NCI-H2171 treated with DMSO at 0.1 percent for 48 hours (cell line): Measurements from ENCODE around the gene BTBD7.
A peak's percentile ranks its signal among the peaks of the same experiment; 100 is the strongest.
"Not testable (repeated sequence)": the region's sequence is repeated elsewhere in the genome, so short reads cannot be mapped to it uniquely, and the experiment has no call there.

Source experiments
- DNase-seq: peaks from one replicate; lab custom pipeline; 2025; lab: John Stamatoyannopoulos, UW

The BTBD7 gene, protein sequence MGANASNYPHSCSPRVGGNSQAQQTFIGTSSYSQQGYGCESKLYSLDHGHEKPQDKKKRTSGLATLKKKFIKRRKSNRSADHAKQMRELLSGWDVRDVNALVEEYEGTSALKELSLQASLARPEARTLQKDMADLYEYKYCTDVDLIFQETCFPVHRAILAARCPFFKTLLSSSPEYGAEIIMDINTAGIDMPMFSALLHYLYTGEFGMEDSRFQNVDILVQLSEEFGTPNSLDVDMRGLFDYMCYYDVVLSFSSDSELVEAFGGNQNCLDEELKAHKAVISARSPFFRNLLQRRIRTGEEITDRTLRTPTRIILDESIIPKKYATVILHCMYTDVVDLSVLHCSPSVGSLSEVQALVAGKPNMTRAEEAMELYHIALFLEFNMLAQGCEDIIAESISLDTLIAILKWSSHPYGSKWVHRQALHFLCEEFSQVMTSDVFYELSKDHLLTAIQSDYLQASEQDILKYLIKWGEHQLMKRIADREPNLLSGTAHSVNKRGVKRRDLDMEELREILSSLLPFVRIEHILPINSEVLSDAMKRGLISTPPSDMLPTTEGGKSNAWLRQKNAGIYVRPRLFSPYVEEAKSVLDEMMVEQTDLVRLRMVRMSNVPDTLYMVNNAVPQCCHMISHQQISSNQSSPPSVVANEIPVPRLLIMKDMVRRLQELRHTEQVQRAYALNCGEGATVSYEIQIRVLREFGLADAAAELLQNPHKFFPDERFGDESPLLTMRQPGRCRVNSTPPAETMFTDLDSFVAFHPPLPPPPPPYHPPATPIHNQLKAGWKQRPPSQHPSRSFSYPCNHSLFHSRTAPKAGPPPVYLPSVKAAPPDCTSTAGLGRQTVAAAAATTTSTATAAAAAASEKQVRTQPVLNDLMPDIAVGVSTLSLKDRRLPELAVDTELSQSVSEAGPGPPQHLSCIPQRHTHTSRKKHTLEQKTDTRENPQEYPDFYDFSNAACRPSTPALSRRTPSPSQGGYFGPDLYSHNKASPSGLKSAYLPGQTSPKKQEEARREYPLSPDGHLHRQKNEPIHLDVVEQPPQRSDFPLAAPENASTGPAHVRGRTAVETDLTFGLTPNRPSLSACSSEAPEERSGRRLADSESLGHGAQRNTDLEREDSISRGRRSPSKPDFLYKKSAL

DNA sequence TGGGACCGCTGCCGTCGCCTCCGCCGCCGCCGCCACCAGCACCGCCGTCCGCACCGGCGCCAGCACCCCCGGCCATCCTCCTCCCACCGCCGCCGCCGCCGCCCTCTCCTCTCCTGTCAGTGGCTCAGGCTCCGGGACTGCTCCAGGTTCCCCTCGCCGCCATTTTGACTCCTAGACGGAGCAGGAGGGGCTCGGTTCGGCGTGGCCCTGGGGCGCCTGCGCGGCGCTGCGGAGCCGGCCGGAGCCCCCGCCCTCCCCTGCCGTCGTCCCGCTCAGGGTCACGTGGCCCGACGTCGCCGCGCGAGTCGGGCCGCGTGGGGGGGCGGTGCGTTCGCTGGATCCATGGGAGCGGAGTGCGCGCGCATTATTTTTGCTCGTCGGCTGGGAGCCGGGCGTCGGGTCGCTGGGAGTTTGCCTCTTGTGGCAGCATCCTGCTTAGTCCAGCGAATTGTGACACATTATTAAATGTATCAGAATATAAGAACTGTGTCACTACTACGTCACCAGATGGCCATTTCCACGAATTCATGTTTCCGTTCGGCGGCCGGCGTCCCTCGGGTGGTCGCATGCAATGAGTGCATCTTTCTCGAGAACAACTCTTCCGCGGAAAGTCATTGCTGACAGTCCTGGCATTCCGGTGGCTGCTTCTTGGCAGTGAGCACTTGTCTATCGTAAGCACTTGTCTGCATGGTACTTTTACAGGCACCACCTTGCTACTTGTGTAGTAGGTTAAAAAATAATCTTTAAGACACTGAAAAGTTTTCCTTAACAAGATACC, at the start of gene BTBD7:
BTBD7 (minus strand) TSS at position 184 of the 778 bp plus-strand sequence. CDS start 36,985 bp downstream, outside the sequence.
- peak; percentile 97 for DNase-seq

DNA sequence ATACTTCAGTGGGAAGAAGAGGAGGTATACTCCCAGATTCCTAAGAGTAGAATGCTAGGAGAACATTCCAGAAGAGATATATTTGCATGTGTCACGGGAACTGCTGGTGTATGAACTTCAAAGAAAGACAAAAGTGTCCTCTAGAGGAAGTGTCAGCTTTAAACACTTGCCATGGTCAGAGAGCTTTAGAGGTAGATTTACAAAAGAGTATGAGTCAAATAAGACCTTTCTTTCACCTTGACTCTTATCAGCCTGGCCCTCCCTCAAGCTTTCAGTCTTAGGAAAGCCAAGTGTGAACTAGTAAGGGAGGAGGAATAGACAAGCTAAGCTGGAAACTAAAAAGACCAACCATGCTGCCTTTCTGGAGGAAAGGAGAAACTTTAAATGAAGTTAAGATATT, 48.8 kb upstream of the BTBD7 start:
- no peak for DNase-seq

DNA sequence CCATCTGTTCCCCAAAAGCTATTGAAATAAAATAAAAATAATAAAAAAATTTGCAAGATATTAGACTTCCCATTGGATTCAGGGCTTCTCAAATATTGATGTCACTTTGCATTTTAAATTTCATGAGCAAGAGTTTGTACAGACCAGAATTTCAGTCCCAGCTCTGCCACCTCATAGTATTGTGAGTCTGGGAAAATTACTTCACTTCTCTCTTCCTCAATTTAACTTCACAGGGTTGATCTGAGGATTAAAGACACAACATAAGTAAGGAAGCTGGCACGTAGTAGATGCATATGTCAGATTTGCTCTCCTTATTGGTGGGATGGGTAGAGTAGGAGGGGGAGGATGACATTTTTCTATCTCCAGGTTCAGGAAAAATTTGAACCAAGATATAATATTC, 47.0 kb upstream of the BTBD7 start:
- no peak for DNase-seq

DNA sequence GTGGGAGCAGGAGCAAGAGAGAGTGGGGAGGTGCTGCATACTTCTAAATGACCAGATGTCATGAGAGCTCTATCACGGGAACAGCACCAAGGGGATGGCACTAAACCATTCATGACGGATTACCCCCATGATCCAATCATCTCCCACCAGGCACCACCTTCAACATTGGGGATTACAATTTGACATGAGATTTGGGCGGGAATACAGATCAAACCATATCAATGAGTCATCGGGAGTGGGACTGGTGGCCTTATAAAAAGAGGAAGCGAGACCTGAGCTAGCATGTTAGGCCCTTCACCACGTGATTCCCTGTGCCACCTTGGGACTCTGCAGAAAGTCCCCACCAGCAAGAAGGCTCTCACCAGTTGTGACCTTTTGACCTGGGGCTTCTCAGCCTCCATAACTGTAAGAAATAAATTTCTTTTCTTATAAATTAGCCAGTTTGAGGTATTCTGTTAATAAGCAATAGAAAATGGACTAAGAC, 42.9 kb upstream of the BTBD7 start:
- no peak for DNase-seq

DNA sequence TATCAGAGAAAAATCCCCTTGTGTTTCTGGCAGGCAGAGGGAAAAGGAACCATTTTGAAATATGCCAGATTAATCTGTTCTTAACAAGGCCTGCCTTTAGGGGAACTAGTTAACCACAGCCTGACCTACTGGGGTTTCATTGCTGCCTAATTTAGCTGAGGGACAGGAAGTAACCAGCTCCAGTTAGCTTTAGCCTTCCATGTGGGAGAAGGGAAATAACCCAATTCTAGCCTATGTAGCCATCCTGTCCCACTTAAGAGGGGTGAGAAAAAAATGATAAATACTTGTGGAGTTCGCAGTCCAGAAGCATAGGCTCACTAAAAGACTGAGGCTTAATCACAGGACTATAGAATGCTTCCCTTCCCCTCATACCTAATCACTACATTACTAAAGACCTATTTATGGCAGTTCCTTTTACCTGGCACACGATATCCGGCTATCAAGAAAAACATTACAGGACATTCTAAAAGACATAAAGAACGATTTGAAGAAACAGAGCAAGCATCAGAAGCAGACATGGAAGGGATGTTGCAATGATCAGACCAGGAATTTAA, 37.0 kb upstream of the BTBD7 start:
- DNase-seq: no peak

DNA sequence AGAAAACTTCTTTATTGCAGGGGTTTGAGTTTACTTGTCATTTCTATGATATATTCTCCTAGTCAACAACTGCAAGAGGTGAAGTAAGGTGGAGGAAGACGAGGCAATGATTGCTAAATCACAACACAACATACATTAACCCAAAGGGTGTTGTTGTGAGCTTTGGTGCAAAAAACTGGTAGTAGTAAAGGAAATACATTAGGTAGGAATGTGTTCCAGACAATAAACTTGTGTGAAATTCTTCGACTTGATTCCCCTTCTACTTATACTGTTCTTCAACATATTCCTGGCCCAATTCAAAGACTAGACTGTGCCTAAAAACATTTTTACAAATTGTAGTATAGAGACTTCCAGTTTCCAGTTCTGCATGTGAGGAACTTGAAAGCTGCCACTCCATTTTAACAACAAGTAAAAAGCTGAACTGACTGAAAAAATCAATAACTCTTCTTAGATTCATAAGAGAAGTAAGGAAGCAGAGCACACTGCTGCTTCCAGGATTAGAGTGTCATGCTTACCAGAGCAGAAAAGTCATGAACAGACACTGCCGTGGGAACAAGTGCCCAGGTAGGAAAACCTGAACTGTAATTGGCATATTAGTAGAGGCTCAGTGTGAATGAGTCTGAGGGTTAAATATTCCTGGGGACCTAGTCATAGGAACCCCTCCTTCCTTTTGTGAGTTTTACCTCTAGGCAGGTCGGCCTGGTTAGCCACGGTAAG, 36.3 kb upstream of the BTBD7 start:
- no peak for DNase-seq

DNA sequence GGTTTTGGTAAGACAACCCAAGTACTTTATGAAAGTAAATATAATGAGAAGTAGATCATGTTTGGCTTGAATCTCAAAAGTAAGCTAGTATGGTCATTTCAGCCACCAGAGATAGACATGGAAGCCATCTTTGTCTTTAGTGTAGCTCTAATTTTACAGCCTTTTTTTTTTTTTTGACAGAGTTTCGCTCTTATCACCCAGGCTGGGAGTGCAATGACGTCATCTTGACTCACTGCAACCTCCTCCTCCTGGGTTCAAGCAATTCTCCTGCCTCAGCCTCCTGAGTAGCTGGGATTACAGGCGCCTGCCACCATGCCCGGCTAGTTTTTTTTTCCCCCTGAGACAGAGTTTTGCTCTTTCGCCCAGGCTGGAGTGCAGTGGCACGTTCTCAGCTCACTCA, 22.0 kb upstream of the BTBD7 start:
- not testable (repeated sequence) for DNase-seq

DNA sequence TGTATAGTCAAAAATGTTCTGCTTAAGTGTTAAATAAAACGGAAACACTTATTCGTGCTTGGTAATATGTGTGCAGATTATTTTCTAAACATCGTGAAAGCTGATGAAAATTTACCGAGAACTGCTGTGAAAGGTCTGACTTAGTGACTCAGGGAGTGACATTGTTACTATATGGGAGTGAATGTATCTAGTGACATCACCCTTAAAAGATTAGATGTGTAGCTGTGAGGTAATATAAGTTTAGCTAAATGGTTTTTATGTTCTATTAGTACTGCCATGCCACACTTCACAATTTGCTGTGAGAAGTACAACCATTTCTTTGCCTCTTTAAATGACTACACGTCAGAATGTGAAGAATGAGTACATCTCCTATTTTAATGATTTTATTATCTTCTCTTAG, 15.5 kb upstream of the BTBD7 start:
- no peak for DNase-seq

DNA sequence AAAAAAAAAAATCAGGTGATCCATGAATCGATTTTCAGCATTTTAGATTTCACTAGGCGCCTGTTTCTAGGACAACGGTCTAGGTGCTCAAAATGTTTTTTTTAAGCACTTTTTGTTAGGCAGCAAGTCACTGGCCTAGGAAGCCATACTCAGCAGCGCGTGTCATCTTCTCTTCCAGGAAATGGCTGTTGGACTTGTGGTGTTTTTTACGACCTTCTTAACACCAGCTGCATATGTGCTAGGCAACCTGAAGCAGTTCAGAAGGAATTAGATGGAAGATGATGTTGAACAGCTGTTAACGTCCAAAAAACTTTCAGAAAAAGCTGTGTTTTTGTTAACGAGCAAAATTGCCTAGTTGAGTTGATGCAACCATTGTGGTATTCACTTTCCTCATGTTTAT, 15.0 kb upstream of the BTBD7 start:
- no peak for DNase-seq

DNA sequence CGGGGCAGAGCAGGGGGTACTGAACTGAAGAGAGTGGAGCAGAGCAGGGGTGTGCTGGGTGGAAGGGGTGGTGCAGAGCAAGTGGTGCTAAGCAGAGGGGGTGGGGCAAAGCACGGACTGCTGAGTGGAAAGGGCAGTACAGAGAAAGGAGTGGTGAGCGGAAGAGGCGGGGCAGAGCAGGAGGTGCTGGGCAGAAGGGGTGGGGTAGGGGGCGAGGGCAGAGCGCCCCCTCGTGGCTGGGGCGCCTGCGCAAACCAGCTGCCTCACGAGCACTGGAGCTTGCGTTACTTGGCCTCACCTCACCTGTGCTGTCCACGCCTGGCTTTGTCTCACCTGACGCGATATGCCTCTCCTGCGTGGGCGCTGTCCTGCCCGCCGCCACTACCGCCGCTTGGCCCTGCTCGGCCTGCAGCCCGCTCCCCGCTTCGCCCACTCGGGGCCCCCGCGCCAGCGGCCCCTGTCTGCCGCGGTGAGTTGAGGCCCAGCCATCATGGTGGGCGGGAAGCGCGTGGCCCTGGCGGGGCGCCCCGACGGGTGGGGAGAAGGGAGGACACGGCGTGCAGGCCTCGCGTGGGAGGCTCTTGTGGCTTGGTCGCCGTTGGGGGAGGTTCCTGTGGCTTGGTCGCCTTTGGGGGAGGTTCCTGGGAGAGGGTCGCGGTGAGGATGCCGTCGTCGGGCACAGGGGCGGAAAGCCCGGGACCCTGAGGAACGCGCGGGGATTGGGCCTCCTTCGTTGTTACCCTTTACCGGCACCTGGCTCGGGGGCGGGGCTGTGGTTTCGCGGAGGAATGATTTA, 14.3 kb upstream of the BTBD7 start, which contains the start of gene COX8C:
COX8C (plus strand) TSS at position 257 of the 796 bp plus-strand sequence; CDS start at position 344, 87 bp downstream.
- no peak for DNase-seq

DNA sequence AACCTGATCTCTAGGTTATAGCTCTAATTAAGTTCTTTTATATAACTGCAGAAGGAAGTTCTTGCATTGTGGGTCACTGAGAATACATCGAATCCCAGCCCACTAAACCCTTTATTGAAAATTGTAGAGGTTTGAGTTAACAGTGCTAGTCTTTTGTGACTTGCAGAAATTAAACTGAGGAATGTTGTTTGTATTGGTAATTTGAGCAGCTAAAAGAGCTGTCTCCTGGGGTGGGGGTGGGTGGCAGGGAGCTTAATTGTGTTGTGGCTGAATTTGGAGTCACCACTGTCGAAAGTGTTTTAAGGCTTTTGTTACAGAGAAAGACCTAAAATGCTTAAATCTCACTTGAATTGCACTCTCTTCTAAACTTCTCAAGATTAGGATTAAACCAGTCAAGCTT, 11.0 kb upstream of the BTBD7 start:
- no peak for DNase-seq

DNA sequence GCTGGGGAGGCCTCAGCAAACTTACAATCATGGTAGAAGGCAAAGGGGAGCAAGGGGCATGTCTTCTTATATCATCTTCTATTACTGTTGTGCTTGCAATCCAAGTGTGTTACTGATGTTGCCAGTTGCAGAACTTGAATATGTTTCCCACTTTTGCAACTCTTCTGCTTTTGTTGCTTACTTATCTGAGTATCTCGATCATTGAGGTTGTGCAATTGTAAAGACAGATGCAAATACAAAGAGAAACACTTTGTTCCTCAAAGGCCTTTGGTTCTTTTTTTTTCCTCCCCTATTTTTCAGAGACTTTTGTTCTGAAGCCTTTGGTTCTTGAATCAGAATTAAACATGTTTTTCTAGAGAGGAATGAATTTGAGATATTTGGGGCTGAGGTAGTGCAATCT, 10.4 kb upstream of the BTBD7 start:
- DNase-seq: no peak

DNA sequence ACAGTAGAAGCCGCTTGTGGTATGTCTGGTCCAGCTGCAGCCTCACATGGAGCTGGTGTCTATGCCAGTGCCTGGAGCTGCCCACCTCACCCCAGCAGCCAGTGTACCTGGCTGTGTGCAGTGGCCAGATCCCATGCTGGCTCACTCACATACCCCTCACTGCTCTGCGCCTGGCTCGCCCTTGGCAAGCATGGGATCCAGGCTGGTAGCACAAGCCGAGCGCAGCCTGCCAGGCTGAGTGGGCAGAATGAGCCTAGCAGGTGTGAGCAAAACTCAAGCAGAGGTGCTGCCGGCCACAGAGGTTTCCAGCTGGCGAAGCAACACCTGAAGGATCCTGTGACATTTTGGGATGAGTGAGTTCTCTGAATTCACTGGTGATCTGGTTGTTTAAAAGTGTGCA, 5.0 kb upstream of the BTBD7 start:
- DNase-seq: no peak

DNA sequence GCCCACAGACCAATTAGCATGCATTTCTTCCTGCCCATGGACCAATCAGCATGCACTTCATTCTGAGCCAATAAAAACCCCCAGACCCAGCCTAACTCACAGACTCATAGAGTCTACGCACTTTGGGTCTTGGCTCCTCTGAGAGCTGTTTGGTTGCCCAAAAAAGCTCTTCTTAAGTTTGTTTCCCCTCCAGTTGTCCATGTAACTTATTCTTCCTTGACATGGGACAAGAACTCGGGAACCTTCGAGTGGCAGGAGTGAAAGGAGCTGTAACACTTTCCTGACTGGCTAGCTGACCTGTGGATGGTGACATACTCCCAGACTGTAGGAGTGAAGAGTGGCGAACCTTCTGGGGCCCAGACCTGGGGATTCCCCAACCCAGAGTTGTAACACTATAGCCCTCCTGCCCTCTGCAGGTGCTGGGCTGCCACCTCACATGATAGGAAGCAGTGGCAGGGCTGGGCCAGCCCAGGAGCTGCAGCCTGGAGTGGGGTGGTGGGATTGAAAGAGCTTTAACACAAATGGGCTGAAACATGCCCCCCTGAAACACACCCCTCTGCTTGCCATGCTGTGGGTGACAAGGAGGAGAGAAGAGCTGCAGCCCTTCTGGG, 4.4 kb upstream of the BTBD7 start:
- no peak for DNase-seq

DNA sequence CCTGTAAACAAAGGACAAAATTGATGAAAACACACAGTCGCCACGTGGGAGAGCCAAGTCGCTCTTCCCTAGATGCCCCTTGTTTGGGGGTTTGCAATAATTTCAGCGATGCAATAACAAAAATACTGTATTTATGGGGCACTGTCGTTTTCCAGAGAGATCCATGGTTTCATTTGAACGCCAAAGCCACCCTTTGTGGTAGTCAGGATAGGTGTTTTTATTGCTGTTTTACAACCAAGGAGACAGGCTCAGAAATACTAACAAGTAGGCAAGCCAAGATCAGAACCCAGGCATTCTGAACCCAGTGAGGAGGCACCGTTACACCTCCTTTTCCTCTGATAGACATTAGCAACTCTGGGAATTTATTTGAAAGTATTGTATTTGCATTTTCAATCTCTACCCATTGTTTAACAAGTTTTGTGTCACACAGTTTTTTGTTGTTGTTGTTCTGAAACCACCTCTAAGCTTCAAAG, 831 bp upstream of the BTBD7 start:
- DNase-seq: no peak

DNA sequence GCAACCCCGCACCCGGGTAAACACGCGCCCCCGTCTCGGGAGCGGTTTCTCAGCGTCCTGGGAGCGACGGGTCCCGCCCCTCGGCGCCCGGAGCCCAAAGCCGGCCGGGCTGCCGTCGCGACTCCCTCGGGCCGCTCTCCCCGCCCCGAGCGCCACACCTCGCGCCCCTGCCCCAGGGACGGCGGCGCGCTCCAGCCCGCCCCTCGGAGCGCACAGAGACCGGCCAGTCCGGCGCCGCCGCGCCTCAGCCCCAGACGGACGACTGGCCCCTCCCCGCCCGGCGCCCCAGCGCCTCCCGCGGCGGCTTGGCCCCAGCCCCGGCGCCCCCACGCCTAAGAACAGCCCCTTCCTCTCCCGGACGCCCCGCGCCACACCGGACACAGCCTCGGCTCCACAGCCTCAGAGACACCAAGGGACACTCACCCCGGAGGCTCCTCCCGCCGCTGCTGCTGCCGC, 411 bp downstream of the BTBD7 start:
- no peak for DNase-seq

DNA sequence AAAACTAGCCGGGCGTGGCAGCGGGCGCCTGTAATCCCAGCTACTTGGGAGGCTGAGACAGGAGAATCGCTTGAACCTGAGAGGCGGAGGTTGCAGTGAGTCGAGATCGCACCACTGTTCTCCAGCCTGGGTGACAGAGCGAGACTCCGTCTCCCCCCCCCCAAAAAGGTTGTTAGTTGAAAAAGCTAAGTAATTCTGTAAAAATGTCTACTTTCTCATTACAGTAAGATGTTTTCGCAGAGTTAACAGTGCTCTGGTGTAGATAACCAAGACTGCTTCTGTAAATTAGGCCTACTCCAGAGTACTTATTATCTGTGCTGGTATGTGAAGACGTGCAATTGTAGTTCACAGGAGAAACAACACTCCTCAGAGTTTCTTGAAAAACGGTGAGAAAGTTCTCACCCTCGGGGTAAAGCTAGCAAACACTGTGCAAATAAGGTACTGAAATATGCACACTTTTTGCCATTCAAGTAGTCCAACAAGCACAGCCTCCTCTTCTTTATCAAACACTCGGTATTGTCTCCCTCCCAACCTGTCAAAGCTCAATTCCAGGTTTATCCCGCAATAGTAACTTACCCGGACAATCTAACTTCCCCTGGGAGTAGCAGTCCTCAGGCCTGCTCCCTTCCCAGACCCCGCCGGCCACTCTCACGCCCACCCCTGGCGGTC, 974 bp downstream of the BTBD7 start:
- no peak for DNase-seq

DNA sequence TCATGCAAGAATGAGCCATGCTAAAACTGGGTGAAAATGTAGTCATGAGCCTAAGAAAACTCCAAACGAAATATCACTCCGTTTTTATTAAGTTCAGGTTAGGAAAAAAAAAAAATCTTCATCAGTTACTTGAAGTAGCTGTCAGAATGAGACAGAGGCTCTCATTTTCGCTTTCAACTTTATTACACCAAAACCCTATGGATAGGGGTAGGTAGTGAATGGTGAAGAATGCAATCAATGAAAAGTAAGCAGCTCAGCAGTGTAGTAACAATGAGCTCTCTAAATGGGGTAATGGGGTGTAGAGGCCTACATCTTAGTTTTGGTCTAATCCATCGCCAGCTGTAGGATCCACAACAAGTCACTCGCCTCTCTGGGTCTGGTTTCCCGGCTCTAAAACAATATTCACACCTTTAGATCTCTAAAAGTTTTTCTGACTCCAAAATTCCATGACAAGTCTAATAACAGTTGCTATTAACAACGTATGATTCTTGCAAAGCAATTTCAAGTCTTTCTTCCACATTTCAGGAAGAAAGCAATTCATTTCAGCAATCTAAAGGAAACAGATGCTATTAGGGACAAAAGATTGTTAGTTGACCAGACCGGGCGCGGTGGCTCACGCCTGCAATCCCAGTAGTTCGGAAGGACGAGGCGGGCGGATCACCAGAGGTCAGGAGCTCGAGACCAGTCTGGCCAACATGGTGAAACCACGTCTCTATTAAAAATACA, 1.7 kb downstream of the BTBD7 start:
- no peak for DNase-seq
